Measurements from ENCODE around the gene SPTSSB.
A peak's percentile ranks its signal among the peaks of the same experiment; 100 is the strongest.

The SPTSSB gene

DNA sequence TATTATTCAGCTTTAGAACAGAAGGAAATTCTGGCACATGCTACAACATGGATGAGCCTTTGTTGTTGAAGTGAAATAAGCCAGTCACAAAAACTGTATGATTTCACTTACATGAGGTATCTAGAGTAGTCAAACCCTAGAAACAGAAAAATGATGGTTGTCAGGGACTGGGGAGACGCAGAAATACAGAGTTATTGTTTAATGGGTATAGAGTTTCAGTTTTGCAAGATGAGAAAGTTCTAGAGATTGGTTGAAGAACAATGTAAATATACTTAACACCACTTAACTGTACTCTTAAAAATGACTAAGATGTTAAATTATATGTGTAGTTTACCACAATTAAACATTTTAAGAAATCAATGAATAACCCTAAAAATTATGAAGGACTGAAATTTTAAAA lies 15.8 kb downstream of the SPTSSB start:
- no peaks in the 10 kb centered on the region for H3K36me3 Mint-ChIP-seq
- peaks cover 5% of the 10 kb centered on the region for H3K9me3 Mint-ChIP-seq
- H3K27me3 Mint-ChIP-seq = no peaks in the 10 kb centered on the region
- no peak overlapping the region for H3K27ac Mint-ChIP-seq
- H3K4me3 Mint-ChIP-seq = no peak overlapping the region
- H3K4me1 Mint-ChIP-seq = peaks cover 3% of the 10 kb centered on the region

DNA sequence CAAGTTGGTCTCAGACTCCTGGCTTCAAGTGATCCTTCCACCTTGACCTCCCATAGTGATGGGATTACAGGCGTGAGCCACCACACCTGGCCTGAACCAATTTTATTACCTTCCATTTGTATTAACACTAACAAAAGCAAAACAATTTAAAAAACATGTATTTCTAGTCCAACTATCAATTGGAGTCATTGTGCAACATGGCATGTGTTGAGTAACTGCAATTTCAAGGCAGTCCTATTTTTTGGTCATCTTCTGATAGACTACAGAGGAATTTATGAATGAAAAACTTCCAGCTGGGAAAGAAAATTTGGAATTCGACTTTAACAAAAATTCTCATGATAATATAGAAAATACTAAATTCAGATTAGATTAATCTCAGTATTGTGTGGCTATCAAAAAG lies 16.8 kb downstream of the SPTSSB start:
- Mint-ChIP-seq H3K9me3 (peaks cover 5% of the 10 kb centered on the region), H3K4me1 (peaks cover 12% of the 10 kb centered on the region), H3K4me3 (no peak overlapping the region), H3K36me3 (no peaks in the 10 kb centered on the region), H3K27me3 (no peaks in the 10 kb centered on the region), H3K27ac (no peak overlapping the region)

DNA sequence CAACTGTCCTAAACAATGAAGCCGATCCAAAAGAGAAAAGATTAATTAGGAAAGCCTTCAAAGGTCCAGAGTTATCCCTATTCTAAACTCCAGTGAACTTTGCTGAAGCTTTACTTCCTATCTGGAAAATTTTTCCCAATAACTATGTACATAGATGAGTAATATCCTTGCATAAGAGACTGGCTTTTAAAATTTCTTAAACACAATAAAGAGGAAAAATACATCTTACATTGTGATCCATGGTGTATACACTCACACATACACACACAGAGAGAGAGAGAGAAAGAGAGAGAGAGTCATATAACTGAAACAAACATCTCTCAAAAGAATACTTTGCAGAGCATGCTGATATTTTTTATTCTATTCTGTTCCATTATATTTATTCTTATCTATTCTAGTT lies 20.0 kb downstream of the SPTSSB start:
- peaks cover 5% of the 10 kb centered on the region for H3K9me3 Mint-ChIP-seq
- no peaks in the 10 kb centered on the region for H3K36me3 Mint-ChIP-seq
- peaks cover 1% of the 10 kb centered on the region for H3K27me3 Mint-ChIP-seq
- H3K4me1 Mint-ChIP-seq = peaks cover 31% of the 10 kb centered on the region
- H3K27ac Mint-ChIP-seq = no peak overlapping the region
- no peak overlapping the region for H3K4me3 Mint-ChIP-seq

DNA sequence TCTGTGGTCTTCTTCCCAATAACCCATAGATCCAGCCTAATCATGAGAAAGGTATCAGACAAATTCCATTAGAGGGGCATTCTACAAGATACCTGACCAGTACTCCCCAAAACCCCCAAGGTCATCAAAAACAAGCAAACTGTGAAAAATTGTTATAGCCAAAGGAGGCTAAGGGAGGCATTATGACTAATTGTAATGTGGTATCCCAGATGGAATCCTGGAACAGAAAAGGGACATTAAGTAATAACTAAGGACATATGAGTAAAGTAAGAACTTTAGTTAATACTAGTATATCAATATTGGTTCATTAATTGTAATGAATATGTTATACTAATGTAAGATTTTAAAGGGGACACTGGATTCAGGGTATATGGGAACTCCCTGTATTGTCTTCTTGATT lies 20.4 kb downstream of the SPTSSB start:
- peaks cover 31% of the 10 kb centered on the region for H3K4me1 Mint-ChIP-seq
- H3K27ac Mint-ChIP-seq = no peak overlapping the region
- peaks cover 1% of the 10 kb centered on the region for H3K27me3 Mint-ChIP-seq
- no peak overlapping the region for H3K4me3 Mint-ChIP-seq
- peaks cover 5% of the 10 kb centered on the region for H3K9me3 Mint-ChIP-seq
- H3K36me3 Mint-ChIP-seq = no peaks in the 10 kb centered on the region

DNA sequence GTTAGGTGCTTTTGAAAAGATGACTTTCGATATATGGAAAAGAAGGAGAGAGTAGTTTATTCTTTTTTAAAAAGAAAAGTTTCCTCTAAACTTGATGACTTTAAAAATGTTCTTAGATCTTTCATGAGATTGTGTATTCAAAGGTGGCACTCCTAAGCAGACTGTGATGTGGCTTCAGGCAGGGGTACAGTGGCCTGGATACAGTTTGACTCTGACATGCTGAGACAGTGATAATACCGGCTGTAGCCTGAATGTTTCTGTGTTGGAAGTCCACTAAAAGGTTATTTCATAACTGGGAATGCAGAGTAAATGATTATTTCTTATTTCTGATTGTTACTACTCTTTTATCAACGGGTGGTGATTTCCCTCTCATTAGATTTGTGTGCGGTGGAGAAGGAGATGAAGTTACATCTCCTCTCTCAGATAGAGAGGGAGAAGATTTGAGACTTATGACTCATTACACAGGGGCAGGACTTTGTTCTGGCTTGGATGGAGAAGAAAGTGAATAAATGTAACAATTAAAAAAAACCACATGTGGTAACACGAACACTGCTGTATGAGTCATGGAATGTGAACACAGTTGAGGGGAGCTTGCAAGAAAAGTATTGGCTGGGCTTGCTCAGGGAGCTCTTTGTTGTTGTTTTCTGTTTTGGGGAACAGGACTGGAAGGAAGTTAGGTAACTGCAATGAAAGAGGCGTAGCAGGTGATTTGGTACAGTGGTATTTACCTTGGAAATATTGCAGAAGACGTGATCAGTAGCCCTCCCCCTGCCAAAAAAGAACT lies 21.6 kb downstream of the SPTSSB start:
- peak overlapping the region; percentile 11 for H3K4me3 Mint-ChIP-seq
- H3K4me1 Mint-ChIP-seq = peaks cover 31% of the 10 kb centered on the region
- peaks cover 1% of the 10 kb centered on the region for H3K27me3 Mint-ChIP-seq
- peaks cover 5% of the 10 kb centered on the region for H3K9me3 Mint-ChIP-seq
- peak overlapping the region; percentile 60 for H3K27ac Mint-ChIP-seq
- no peaks in the 10 kb centered on the region for H3K36me3 Mint-ChIP-seq

DNA sequence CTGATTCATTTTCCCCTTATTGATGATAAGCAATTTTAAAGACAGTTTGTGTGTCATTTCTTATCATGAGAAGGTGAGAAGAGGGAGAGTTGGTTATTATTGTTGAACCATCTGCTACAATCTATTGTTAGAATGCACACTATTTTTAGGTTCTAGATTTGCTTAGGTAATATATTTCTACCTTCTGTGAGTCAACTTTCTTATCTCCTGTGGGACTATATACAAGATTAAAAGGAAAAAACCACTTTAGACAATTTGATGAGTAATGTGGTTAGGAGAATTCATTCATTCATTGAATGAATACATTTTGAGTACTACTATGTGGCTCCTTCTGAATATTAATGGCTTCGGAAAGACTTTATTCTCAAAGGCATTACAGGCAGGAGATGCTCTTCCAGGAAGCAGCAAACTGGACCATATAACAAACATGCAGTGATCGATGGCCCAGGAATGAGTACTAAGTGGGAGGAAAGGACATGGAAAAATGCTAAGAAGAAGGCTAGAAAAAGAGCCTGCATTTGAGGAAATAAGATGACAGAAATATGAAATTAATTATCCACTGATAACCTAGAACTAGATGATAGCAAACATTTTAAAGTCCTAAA lies 22.4 kb downstream of the SPTSSB start:
- Mint-ChIP-seq H3K27ac (peak overlapping the region; percentile 91), H3K4me3 (peak overlapping the region; percentile 73), H3K36me3 (no peaks in the 10 kb centered on the region), H3K4me1 (peaks cover 31% of the 10 kb centered on the region), H3K27me3 (peaks cover 1% of the 10 kb centered on the region), H3K9me3 (peaks cover 5% of the 10 kb centered on the region)

DNA sequence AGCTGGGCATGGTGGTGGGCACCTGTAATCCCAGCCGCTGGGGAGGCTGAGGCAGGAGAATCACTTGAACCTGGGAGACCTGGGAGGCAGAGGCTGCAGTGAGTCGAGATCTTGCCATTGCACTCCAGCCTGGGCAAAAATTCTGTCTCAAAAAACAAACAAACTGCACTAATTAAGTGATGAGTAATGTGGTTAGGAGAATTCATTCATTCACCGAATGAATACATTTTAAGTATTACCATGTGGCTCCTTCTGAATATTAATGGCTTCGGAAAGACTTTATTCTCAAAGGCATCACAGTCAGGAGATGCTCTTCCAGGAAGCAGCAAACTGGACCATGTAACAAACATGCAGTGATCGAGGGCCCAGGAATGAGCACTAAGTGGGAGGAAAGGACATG lies 23.6 kb downstream of the SPTSSB start:
- peaks cover 1% of the 10 kb centered on the region for H3K27me3 Mint-ChIP-seq
- no peak overlapping the region for H3K27ac Mint-ChIP-seq
- no peaks in the 10 kb centered on the region for H3K36me3 Mint-ChIP-seq
- H3K4me1 Mint-ChIP-seq = peaks cover 31% of the 10 kb centered on the region
- H3K9me3 Mint-ChIP-seq = peaks cover 5% of the 10 kb centered on the region
- no peak overlapping the region for H3K4me3 Mint-ChIP-seq

DNA sequence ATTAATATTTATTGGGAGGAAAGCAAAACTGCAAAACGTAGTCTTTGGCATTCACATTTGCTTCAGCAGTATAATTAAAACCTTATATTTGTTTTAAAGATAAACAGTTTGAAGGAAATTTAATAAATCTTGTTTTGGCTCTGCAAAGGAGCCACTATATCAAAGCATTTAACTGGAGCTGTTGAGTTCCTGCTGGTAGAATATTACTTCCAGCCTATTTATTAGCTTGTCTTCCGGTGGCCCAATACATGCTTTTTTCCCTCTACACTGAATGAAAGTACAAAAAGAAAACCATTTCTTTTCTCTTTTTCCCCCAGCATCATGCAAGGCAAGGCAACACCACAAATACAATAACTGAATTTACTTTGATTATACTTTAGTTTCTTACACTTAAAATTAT lies 26.3 kb downstream of the SPTSSB start:
- Mint-ChIP-seq H3K4me1 (peaks cover 27% of the 10 kb centered on the region), H3K9me3 (no peaks in the 10 kb centered on the region), H3K4me3 (no peak overlapping the region), H3K27me3 (peaks cover 1% of the 10 kb centered on the region), H3K27ac (no peak overlapping the region), H3K36me3 (no peaks in the 10 kb centered on the region)

DNA sequence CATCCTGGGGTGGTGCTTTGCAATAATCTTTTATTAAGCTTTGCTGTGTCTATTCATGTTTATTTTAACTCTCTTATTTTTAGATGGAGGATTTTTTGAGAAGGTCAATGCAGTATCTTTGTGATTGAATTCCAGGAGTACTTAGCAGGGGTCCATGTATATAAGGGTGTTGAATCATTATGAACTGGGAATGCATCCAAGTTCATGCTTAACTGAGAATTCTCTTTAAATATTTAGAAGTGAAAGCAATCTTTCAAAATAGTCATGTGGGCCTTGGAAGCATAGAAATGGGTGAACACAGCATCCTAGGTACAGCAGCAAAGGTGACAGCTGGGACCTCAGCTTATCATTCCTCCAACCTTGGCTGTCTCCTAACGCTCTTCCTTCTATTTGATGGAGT lies 27.3 kb downstream of the SPTSSB start:
- H3K27me3 Mint-ChIP-seq = peaks cover 1% of the 10 kb centered on the region
- no peaks in the 10 kb centered on the region for H3K36me3 Mint-ChIP-seq
- no peak overlapping the region for H3K27ac Mint-ChIP-seq
- peaks cover 17% of the 10 kb centered on the region for H3K4me1 Mint-ChIP-seq
- no peaks in the 10 kb centered on the region for H3K9me3 Mint-ChIP-seq
- H3K4me3 Mint-ChIP-seq = no peak overlapping the region

DNA sequence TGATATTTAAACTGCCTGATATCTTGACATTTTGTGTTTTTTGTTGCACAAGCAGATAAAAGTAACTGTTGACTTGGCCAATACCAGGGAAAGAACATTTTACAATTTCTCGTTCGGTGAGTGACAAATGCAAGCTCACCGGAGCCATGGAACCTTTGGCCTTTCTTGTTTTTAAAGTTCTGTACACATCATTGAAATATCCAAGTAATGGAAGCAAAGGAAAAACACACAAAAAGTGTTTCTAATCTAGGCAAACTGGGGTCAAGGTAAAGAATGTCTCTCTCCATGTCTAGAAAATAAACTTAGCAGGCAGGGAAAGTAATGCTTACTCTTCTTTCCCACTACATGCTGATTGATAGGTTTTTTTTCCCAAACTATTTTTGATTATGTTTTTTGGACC lies 27.8 kb downstream of the SPTSSB start:
- Mint-ChIP-seq H3K27ac (no peak overlapping the region), H3K4me3 (no peak overlapping the region), H3K36me3 (no peaks in the 10 kb centered on the region), H3K9me3 (no peaks in the 10 kb centered on the region), H3K27me3 (peaks cover 1% of the 10 kb centered on the region), H3K4me1 (peaks cover 13% of the 10 kb centered on the region)

DNA sequence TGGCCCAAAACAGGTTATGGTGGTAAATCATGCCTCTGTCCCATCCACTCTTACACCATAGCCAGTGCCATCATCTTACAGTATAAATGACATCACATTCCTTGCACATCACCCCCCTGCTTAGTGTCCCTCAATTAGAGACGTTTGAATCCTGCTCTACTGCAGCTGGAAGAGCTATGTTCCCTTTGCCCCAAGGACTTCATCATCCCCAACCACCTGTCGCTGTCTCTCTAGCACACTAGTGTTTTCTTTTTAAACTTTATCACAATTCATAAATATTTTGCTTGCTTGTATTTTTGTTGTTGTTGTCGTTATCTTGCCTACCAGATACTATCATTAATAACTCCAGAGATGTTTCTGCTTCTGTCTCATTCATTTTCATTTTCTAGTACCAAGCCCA lies 28.7 kb downstream of the SPTSSB start:
- no peaks in the 10 kb centered on the region for H3K36me3 Mint-ChIP-seq
- no peak overlapping the region for H3K27ac Mint-ChIP-seq
- H3K27me3 Mint-ChIP-seq = no peaks in the 10 kb centered on the region
- H3K9me3 Mint-ChIP-seq = no peaks in the 10 kb centered on the region
- H3K4me3 Mint-ChIP-seq = no peak overlapping the region
- H3K4me1 Mint-ChIP-seq = peaks cover 4% of the 10 kb centered on the region

DNA sequence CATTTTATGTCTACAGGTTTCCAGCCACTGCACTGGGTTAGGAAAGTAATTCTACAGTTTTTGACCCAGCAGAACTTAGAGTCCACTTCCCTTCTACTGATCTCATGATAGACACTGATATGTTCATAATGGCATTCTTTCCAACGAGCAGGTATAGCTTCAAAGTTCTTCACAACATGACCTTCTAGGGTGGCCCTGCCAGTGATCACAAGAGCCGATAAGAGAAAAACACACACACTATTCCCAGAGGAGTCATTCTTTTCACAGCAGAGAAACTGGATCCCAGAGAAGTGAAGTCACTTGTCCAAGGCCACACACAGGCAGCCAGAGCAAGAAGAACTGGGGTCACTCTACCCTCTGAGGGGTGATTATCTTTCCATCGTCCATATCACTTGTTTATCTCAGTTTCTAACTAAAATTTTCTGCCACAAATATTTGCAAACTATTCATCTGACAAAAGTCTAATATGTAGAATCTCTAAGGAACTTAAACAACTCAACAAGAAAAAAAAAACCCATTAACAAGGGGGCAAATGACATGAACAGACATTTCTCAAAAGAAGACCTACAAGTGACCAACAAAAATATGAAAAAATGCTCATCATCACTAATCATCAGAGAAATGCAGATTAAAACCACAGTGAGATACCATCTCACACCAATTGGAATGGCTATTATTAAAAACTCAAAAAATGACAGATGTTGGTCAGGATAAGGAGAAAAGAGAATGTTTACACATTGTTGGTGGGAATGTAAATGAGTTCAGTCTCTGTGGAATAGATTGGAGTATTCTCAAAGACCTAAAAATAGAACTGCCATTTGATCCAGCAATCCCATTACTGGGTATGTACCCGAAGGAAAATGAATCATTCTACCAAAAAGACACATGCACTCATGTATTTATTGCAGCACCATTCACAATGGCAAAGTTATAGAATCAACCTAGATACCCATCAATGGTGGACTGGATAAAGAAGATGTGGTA lies 31.5 kb downstream of the SPTSSB start:
- no peaks in the 10 kb centered on the region for H3K36me3 Mint-ChIP-seq
- no peaks in the 10 kb centered on the region for H3K27me3 Mint-ChIP-seq
- H3K4me3 Mint-ChIP-seq = no peak overlapping the region
- no peaks in the 10 kb centered on the region for H3K4me1 Mint-ChIP-seq
- H3K9me3 Mint-ChIP-seq = no peaks in the 10 kb centered on the region
- H3K27ac Mint-ChIP-seq = no peak overlapping the region

DNA sequence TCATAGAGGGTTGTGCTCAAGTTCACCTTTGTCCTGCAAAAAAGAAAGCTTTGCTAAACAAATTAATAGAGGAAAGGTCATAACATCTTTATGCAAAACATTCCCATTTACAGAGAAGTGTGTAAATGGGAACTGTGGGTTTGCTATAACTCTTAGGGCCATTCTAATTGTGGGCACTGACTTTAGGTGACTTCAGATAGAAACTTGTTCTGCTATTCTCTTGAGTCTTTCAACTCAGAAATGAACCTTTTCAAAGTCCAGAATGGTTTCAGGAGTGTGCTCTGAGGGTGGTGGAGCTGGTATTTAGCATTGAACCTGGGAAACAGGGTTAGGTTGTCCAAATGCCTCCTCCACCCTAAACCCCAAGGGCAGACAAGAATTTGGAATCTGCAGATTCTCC lies 34.0 kb downstream of the SPTSSB start:
- no peaks in the 10 kb centered on the region for H3K36me3 Mint-ChIP-seq
- H3K27ac Mint-ChIP-seq = no peak overlapping the region
- H3K9me3 Mint-ChIP-seq = no peaks in the 10 kb centered on the region
- H3K4me1 Mint-ChIP-seq = no peaks in the 10 kb centered on the region
- H3K27me3 Mint-ChIP-seq = no peaks in the 10 kb centered on the region
- no peak overlapping the region for H3K4me3 Mint-ChIP-seq

DNA sequence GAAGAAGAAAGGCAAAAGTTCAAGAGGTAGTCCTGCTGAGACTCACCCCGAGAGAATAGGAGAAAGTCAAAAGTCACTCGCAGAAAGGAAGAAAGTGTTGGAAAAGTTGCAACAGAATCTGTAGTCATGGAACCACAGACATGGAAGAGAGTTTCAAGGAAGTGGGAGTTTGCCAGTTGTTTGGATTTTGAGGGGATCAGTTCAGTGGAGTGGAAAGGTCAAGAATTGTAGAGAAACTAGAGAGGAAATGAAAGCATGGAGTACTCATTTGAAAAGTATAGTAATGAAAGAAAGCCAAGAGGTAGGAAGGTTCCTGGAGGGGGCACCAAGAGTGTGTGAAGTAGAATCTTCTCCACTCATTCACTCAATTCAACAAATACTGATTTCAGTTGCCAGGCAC lies 34.7 kb downstream of the SPTSSB start:
- no peaks in the 10 kb centered on the region for H3K27me3 Mint-ChIP-seq
- H3K4me3 Mint-ChIP-seq = no peak overlapping the region
- H3K9me3 Mint-ChIP-seq = no peaks in the 10 kb centered on the region
- H3K36me3 Mint-ChIP-seq = no peaks in the 10 kb centered on the region
- no peak overlapping the region for H3K27ac Mint-ChIP-seq
- no peaks in the 10 kb centered on the region for H3K4me1 Mint-ChIP-seq

DNA sequence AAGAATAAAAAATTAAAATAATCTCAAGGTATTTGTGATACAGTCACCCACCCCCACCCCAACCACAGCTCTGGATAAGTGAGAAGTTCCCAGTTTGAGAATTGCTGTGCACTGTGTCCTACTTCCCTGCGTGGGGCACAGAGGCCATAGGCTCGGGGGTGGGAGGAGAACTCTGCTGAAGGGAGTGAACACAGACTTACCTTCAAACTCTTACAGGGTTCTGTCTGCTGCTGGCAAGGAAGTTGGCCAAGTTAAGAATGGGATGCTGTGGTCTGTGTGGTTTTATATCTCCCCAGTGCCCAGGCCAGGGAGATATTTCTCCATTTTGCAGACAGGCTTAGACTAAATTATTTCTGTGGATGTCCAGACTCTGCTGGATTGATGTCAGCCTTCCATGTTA lies 37.6 kb downstream of the SPTSSB start:
- H3K4me3 Mint-ChIP-seq = no peak overlapping the region
- H3K9me3 Mint-ChIP-seq = no peaks in the 10 kb centered on the region
- no peaks in the 10 kb centered on the region for H3K4me1 Mint-ChIP-seq
- H3K27ac Mint-ChIP-seq = no peak overlapping the region
- no peaks in the 10 kb centered on the region for H3K27me3 Mint-ChIP-seq
- H3K36me3 Mint-ChIP-seq = no peaks in the 10 kb centered on the region

DNA sequence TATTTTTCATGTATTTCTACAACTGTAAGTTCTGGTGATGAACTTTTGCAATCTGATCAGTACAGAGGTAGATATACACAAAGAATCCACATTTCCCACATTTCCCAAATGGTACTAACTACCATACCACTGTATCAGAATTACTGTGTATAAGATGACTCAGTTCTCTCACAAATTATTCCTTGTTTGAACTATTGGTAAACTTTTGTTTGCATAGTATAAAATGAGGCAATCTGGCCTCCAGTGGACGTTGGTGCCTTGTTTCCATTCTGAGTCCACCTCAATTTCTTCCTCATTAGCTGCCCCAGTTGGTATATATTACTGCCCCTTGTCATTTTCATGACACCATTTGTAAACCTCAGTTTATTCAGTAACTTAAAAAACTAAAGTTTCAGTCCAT lies 38.5 kb downstream of the SPTSSB start:
- no peak overlapping the region for H3K27ac Mint-ChIP-seq
- H3K4me1 Mint-ChIP-seq = no peaks in the 10 kb centered on the region
- no peaks in the 10 kb centered on the region for H3K36me3 Mint-ChIP-seq
- no peaks in the 10 kb centered on the region for H3K9me3 Mint-ChIP-seq
- H3K4me3 Mint-ChIP-seq = no peak overlapping the region
- no peaks in the 10 kb centered on the region for H3K27me3 Mint-ChIP-seq

All from activated naive CD4-positive, alpha-beta T cell treated with anti-CD3 and anti-CD28 coated beads, Interleukin-2, amount 50 U/mL, for 24 hours (primary cell).